HG03469 (cell line): Measurements from ENCODE around the gene KDM7A.

Source experiments
- ATAC-seq: cut with Tn5 transposase; IDR thresholded peaks from one replicate; pipeline ENCODE4 v1.9.1; 2021; ENCODE audit warnings: mild to moderate bottlenecking, moderate library complexity, moderate number of reproducible peaks; ENCODE audit not compliant: unreplicated experiment

The KDM7A gene, protein sequence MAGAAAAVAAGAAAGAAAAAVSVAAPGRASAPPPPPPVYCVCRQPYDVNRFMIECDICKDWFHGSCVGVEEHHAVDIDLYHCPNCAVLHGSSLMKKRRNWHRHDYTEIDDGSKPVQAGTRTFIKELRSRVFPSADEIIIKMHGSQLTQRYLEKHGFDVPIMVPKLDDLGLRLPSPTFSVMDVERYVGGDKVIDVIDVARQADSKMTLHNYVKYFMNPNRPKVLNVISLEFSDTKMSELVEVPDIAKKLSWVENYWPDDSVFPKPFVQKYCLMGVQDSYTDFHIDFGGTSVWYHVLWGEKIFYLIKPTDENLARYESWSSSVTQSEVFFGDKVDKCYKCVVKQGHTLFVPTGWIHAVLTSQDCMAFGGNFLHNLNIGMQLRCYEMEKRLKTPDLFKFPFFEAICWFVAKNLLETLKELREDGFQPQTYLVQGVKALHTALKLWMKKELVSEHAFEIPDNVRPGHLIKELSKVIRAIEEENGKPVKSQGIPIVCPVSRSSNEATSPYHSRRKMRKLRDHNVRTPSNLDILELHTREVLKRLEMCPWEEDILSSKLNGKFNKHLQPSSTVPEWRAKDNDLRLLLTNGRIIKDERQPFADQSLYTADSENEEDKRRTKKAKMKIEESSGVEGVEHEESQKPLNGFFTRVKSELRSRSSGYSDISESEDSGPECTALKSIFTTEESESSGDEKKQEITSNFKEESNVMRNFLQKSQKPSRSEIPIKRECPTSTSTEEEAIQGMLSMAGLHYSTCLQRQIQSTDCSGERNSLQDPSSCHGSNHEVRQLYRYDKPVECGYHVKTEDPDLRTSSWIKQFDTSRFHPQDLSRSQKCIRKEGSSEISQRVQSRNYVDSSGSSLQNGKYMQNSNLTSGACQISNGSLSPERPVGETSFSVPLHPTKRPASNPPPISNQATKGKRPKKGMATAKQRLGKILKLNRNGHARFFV

DNA sequence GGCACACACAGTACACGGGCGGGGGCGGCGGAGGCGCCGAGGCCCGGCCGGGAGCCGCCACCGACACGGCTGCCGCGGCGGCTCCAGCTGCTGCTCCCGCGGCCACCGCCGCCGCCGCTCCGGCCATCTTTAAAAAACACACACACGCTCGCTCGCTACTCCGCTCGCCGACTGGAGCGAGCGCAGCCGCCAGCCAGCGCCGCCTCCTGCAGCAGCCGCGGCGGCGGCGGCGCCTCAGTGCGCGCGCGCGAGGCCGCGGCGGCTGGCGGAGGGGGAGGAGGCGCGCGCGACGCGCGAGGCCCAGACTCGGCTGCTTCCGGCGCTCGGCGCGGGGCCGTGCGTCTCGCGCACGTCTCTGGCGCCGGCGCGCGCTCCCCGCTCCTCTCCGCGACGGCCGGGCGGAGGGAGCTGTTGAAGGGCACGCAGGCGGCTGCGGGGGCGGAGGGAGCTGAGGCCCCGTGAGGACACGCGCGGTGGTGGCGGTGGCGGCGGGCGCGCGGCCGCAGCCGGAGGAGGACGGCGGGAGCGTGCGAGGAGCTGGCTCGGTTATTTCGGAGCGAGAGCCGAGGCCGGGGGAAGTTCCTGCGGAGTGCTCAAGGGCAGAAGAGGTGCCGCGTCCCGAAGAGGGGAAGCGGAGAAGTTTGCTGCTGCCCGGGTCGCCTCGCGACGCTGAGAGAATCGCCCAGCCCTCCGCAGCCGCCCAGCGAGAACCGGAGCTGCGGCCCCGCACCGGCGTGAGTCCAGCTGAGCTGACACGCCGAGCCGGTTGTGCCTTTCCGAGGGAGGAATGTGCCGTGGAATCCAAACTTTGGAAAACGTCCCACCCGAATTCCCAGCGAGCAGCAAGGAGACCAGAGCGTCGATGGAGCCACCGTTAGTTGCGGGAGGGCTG, at the start of gene KDM7A:
Gene KDM7A, minus strand, starts transcription at position 173 of the 892 bp plus-strand sequence. Its CDS starts 46 bp downstream, at position 127.
- ATAC-seq, result peak; percentile 62

DNA sequence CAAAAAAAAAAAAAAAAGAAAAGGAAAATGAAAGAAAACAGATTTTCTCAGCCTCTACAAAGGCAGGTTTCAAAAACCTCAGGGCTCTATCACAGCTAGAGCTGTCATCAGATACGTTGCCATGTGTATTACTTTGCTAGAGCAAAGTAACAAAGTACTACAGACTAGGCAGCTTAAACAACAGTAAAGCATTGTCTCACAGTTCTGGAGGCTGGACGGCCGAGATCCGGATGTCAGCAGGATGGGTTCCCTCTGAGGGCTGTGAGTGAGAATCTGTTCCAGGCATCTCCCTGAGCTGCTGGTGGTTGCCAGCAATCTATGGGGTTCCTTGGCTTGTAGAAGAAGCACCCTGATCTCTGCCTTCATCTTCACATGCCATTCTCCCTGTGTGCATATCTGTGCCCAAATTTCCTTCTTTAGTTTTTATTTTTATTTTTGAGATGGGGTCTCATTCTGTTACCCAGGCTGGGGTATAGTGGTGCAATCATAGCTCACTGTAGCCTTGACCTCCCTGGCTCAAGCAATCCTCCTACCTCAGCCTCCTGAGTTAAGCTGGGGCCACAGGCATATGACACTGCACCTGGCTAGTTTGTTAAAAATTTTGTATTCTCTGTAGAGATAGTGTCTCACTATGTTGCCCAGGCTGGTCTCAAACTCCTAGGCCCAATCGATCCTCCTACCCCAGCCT, 48.9 kb upstream of the KDM7A start:
- no peak for ATAC-seq

DNA sequence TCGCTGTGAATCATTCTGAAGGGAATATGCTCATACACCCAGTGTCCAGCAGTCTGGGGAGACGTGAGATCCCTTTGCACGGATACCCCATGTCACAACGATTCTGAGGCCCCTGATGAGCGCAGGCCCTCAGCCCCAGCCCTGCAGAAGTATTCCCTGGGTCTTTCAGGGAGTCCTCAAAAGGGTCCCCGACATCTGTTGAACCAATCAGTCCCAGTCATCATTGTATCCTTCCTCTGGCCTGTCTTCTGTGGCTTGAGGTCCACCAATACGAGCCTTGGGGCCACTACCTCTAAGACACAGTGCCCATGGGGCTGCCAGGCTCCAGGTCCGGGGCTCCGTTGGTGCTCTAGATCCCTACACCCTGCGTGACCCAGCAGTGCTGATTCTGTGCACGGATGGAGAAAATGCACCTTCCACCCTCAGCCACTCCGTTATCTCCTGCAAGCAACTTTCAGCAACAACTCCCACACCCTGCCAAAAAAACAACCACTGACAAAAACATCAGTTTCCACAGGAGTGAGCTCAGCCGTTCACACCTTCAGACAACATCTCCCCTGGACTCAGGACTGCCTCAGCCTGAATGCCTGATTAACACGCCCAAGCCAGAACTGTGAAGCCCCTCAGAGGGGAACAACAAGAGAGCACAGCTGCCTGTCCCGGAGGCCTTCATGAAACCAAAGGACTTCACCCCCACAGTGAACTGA, 46.9 kb upstream of the KDM7A start:
- ATAC-seq, result no peak

DNA sequence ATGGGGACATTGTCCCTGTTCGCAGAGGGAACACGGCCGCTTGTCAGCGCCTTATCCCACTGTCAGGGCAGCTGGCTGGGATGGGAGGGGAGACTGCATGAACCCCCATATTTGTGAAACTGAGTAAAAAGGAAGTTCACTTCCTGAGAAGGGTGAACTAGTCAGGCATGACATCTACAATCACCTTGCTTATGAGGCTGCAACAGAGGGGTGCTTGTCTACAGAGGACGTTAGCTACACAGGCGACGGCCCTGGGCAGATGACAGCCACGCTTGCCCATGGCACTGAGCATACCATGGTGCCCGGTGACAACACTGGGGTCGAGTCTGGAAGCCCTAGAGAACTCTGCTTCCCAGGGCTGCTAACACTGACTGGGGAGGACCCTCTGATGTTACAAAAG, 46.0 kb upstream of the KDM7A start:
- ATAC-seq, result peak; percentile 38

DNA sequence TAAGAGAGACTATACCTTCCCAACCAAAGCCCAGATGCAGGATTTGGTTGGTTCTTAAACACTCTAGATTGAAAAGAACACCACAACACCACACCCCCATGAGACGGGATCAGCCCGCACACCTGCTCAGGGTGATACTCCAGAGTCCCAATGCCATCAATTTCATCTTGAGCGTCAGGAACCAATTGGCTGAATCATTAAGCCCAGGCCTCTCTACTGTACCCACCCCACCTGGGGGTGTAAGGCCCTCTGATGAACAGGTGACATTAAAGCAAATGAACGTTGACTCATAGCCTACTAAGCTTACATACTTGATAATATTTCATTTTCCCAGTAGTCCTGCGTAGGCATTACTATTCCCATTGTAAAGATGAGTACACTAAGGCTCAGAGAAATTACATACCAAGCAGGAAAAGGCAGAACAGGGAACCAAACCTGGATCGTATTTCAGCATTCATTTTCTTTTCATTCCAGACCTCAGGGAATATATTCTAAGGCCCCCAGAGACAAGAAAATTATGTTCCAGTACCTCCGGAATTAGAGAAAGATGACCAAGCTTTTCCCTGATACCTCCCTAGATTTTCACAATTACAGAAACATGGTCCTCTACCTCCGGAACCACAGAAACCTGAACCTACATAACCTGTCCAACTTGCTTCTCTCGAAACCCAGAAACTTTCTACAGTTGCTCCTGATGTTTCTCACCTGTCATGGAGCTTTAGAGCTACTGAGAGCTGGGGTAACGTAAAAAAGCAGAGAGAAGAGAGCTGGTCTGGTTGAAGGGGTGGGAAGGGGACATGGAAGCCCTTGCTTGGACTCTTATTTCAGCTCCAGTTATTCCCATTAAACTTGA, 43.1 kb upstream of the KDM7A start:
- ATAC-seq, result no peak

DNA sequence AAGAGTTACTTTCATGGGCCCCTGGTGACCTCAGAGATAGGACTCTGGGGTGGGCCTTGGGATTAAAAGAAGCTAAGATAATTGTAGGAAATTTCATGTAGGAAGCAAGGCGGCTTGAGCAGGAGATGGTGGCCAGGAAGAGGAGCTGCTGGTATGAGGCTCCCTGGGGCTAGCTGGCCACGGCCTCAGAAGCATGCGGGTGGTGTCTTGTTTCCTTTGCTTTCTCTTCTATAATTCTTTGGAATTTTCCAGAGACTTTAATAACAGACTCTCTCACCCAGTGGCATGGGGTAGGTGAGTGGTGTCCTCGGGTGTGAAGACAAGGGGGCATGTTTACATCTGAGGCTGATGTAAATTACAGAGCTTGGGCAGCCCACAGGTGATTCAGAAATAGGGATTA, 41.9 kb upstream of the KDM7A start:
- no peak for ATAC-seq

DNA sequence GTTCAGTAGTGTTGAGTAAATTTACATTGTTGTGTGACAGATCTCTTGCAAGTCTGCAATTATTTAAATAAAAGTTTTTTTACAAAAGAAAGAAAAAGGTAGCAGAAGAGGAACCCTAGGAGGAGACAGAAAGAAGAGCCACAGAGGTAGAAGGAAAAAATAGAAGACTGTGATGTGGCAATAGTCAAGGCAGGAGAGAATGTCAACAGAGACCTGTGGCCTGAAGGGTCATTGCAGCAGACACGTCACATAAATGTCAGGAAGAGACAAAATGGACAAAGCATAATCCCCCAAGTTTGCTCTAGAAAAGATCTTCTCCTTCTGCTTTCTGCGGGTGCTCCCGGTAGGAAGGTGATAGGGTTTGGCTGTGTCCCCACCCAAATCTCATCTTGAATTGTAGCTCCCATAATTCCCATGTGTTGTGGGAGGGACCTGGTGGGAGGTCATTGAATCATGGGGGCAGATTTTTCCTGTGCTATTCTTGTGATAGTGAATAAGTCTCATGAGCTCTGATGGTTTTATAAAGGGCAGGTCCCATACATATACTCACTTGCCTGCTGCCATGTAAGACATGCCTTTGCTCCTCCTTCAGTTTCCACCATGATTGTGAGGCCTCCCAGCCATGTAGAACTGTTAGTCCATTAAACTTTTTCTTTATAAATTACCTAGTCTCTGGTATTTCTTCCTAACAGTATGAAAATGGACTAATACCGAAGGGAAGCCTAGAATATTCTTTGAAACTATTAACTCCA, 41.1 kb upstream of the KDM7A start:
- no peak for ATAC-seq

DNA sequence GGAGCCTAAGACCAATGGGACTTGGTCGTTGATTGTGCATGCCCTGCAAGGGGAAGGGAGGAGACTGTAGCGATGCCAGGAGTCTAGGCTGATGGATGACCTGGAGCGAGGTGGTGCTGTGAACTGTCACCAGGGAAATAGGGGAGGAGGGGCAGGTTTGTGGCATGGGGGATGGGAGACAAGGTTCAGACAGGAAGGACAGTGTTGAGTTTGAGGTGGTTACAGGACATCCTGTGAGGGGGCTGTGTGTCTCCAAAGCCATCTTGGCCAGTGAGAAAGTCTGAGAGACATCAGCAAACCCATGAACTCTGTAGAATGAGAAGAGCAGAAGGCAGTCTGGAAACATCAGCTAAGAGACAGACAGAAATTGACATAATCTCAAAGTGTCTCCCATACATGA, 38.5 kb upstream of the KDM7A start:
- ATAC-seq, result no peak

DNA sequence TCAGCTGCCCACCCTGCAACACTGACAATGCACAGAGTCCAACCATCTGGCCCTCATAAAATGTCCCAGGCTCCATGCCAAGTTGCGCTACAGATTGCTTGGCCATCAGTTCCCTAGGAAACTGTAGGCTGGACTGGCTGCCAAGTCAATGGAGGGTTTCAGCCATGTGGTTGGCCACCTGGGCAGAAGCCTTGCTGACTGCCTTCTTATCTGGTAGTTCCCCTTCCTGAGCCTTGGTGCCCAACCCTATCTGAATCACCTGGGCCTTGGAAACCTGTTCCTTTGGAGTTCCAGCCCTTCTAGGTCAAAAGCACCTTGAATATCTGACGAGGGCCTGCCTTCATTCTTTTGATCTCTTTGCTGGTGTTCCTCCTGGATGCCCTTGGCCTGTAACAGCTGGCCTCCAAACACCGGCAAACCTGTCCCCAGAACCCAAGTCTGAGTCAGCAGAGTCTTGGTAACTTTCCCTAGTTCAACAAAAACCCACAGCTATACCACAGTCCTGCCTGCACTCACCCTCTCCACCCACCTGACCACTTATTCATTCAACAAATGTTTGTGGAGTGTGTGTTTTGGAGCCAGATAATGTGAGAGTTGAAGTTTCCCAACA, 37.4 kb upstream of the KDM7A start:
- ATAC-seq, result peak; percentile 23

DNA sequence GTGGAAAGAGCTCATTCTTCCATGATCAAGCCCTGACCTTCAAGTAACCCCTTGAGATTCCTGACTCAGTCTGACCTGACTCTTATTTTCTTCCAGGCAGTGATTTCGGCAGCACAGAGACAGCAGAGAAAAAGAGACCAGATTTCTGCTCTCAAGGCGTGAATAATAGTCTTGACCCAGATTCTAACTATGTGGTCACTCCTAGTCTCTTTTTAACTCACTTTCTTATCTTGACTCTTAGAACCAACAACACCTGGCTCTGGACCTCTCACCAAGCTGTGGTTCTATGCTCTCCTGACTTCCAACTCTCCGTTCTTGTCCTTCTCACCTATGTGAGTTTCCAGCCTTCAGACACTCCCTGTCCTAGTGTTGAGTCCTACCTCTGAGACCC, 36.9 kb upstream of the KDM7A start:
- no peak for ATAC-seq

DNA sequence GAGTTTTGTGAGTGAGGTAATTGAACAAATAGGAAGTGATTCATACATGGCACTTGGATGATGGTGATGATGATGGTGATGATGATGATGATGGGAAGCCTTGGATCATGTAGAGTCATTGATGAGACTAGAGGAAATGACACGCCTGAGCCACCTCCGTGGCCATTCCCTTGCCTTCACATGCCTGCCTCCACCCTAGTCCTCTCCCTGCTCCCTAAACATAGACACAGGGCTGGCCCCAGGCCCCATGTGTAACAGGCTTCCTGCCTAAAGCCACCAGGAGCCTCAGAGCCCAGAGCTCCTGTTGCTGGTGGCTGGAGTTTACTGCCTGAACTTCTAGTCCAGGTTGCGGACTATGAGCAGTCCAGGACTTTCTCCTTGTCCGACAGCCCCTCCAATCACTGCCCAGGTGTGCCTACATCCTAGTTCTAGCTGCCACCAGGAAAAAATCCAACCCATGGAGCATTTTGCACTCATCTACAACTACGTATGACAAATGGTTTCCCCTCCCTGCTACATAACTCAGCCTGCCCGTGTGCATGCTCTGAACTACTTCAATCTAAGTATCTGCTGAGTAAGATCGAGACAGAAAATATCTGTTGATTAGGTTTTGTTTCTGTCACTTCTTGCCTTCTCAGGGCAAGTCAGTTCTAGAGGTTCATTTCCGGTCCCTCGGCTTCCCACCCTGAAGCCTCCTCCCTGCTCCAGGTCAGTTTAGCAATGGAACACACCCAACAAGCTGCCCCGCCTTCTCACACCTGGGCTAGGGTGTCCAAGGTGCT, 35.5 kb upstream of the KDM7A start:
- ATAC-seq, result peak; percentile 53

DNA sequence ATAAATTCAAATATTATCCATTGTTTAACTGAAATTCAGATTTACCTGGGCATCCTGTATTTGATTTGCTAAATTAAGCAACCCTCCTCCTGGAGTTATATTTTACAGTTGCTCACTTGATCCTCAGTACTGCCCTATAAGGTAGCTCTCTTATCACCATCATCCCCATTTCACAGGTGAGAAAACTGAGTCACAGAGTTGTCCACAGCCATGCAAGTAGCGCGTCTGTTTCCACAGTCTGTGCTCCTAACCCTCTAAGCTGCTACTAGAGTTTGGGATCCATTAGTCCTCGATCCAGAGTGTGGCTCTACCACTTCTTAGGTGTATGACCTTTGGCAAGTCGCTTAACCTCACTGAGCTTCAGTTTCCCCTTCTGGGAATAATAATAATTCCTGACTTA, 34.9 kb upstream of the KDM7A start:
- no peak for ATAC-seq

DNA sequence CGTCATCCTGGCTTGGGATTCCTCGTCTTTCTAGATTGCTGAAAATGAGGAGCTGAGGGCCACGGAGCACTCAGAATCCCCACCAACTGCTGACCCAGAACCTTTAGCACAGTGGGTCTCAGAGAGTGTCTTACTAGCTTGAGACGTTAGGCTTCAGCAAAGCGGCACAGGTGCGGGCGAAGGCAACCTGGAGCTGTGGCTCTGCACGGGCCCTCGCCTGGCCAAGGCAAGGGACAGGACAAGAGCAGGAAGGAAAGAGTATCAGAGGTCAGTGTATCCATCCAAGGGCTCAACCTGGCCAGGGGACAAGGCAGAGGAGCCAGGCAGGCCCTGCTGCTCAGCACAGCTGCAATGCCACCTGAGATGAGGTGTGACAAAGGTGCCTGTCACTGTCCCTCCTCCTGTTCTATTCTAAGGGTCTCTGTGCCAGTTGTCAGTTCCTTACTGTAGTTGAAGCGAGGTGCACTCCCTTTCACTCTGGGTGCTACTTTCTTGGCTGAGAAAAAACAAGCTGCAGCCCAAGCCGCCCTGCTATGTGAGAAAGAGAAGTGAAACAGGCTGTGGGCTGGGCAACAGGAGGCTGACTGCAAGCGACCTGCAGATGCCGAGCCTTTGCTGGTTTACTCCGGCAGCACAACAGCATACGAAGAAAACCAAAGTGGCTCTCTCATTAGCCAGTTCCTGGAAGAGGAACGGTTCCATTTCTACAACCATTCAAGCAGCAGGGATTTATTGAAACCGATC, 33.3 kb upstream of the KDM7A start:
- ATAC-seq, result peak; percentile 73

DNA sequence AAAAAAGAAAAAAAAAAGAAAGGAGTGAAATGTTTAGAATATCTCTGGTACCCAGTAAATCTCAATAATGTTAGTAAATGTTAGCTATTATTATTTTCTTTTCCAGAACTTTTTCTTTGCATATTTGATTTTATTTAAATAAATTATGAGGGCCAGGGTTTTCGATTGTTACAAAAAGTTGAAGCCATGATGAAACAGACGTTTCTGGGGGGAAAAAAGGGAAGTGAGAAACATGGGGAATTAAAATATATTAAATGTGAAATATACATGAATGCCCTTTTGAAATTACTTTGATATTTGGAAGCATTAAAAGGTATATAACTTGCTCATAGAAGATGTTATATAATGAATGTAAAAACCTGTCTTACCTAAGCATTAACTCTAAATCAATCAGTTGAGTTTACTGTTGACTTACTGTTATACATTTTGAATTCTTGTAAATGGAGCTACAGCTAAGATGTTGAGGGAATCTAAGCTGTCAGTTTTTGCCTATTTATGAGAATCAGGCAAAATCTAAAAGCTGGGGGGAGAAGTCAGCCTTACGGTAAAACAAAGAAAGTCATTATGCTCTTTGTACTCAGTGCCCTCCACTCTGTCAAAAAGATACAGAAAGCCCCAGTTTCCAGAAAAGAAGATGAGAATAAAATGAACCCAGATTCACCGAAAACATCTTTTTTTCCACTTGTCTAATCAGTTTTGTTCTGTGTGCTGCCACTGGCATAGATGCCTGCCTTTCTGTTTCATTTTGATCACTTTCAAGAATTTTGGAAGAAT, 30.0 kb upstream of the KDM7A start:
- ATAC-seq, result no peak

DNA sequence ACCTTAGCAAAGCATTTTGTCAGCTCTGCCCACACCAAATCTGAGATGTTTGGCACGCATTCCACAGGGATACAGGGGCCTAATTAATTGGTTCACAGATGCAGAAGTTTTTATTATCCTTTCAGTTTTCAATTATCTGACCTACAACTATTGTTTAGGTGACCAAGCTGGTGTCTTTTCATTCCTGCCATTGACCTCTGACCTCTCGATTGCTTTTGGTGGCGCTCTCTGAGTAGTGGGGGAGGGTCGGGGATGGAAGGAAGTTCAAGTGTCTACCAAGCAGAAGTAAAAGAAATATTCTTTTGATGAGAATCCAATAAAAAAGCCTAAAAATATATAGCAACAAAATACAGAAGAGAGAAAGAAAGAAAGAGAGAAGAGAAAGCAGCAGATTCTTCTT, 28.8 kb upstream of the KDM7A start:
- no peak for ATAC-seq
